IPS DF 6.9 (cell line): ENCODE results near the gene IER3.
"Not testable (repeated sequence)": the region's sequence is repeated elsewhere in the genome, so short reads cannot be mapped to it uniquely, and the experiment has no call there.

ENCODE experiments used
- DNase-seq: peaks from one replicate; pipeline ENCODE4 v3.0.0-alpha.2; 2013; ENCODE audit warnings: low read depth, low spot score
- H3K27ac ChIP-seq: one replicate; pipeline ENCODE4 v1.5.1; 2013; ENCODE audit warnings: low read length, control low read depth
- H3K27me3 ChIP-seq: 2 replicates; pipeline ENCODE4 v1.6.1; 2013; ENCODE audit warnings: mild to moderate bottlenecking, low read length; ENCODE audit not compliant: control insufficient read depth, insufficient read depth
- H3K36me3 ChIP-seq: 2 replicates; pipeline ENCODE4 v1.6.1; 2013; ENCODE audit warnings: low read length; ENCODE audit not compliant: control insufficient read depth, insufficient read depth
- H3K4me1 ChIP-seq: 2 replicates; pipeline ENCODE4 v1.6.1; 2013; ENCODE audit warnings: low read length; ENCODE audit not compliant: control insufficient read depth, insufficient read depth
- H3K4me3 ChIP-seq: 2 replicates; pipeline ENCODE4 v1.5.1; 2013; ENCODE audit warnings: mild to moderate bottlenecking, low read length
- H3K9me3 ChIP-seq: 2 replicates; pipeline ENCODE4 v1.6.1; 2013; ENCODE audit warnings: low read length, inconsistent platforms; ENCODE audit not compliant: control insufficient read depth, insufficient read depth
- WGBS: extraction: QIAGEN DNeasy Blood & Tissue Kit; methylation state at CpG from one replicate; pipeline ENCODE4 v1.1.7; 2013; ENCODE audit warnings: mixed read lengths, missing lambda C conversion rate; ENCODE audit not compliant: insufficient read length, insufficient coverage; 5-methylcytosine and 5-hydroxymethylcytosine counted together

The IER3 gene

DNA sequence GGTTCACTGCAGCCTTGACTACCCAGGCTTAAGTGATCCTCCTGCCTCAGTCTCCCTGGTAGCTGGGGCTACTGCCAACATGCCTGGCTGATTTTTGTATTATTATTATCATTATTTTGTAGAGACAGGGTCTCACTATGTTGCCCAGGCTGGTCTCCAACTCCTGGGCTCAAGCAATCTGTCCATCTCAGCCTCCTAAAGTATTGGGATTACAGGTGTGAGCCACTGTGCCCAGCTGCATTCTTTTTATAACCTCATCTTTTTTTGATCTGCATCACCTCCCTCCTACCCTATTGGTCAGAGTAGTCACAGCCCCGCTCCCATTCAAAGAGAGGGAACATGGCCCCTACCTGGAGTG, 23.6 kb upstream of the IER3 start:
- Histone ChIP-seq H3K36me3 (no peaks in the 10 kb centered on the region), H3K4me3 (no peak overlapping the region), H3K9me3 (no peaks in the 10 kb centered on the region), H3K27me3 (no peaks in the 10 kb centered on the region), H3K27ac (no peak overlapping the region), H3K4me1 (peaks cover 10% of the 10 kb centered on the region)
- DNase-seq, result no peak
- no CpG with 5 or more reads among the region's 1 CpG for WGBS

- no peak overlapping the region for H3K4me3 ChIP-seq
- no peaks in the 10 kb centered on the region for H3K9me3 ChIP-seq
- H3K36me3 ChIP-seq, result no peaks in the 10 kb centered on the region
- no CpG with 5 or more reads among the region's 9 CpGs for WGBS
- H3K27ac ChIP-seq, result no peak overlapping the region
- H3K4me1 ChIP-seq, result peaks cover 10% of the 10 kb centered on the region
- H3K27me3 ChIP-seq, result no peaks in the 10 kb centered on the region
- no peak for DNase-seq
These were observed 23.0 kb upstream of the IER3 start for GRCh38 chr6:30767158-30767943.

- H3K27ac ChIP-seq, result no peak overlapping the region
- WGBS, result 100% methylated on average over 2 of the region's 6 CpGs
- H3K4me3 ChIP-seq, result no peak overlapping the region
- DNase-seq, result no peak
- peaks cover 10% of the 10 kb centered on the region for H3K4me1 ChIP-seq
- H3K9me3 ChIP-seq, result no peaks in the 10 kb centered on the region
- no peaks in the 10 kb centered on the region for H3K36me3 ChIP-seq
- H3K27me3 ChIP-seq, result no peaks in the 10 kb centered on the region
These were observed 22.3 kb upstream of the IER3 start for GRCh38 chr6:30766461-30767157.

GRCh38 chr6:30765495-30765894, 21.1 kb upstream of the IER3 start:
- not testable (repeated sequence) for H3K27ac ChIP-seq, H3K9me3 ChIP-seq, H3K36me3 ChIP-seq, H3K4me3 ChIP-seq, DNase-seq, H3K27me3 ChIP-seq
- WGBS, result no CpG with 5 or more reads among the region's 1 CpG
- H3K4me1 ChIP-seq, result peaks cover 10% of the 10 kb centered on the region

DNA sequence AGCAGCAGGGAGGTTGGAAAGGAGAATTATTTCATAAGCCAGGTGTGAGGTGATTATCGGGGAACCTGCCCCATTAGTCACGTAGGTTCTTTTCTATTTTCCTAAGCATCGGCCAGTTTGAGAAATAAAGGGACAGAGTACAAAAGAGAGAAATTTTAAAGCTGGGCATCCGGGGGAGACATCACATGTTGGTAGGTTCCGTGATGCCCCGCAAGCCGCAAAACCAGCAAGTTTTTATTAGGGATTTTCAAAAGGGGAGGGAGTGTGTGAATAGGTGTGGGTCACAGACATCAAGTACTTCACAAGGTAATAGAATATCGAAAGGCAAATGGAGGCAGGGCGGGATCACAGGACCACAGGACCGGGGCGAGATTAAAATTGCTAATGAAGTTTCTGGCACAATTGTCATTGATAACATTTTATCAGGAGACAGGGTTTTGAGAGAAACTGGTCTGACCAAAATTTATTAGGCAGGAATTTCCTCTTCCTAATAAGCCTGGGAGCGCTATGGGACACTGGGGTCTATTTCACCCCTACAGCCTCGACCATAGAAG, 20.2 kb upstream of the IER3 start:
- H3K36me3 ChIP-seq, DNase-seq, H3K9me3 ChIP-seq, H3K27me3 ChIP-seq, H3K27ac ChIP-seq, H3K4me1 ChIP-seq, H3K4me3 ChIP-seq: not testable (repeated sequence)
- no CpG with 5 or more reads among the region's 13 CpGs for WGBS

- WGBS, result no CpG with 5 or more reads among the region's 8 CpGs
- no peak for DNase-seq
- no peaks in the 10 kb centered on the region for H3K9me3 ChIP-seq
- H3K4me3 ChIP-seq, result no peak overlapping the region
- H3K27me3 ChIP-seq, result no peaks in the 10 kb centered on the region
- H3K27ac ChIP-seq, result peak overlapping the region; percentile 1
- H3K36me3 ChIP-seq, result no peaks in the 10 kb centered on the region
- H3K4me1 ChIP-seq, result peaks cover 6% of the 10 kb centered on the region
These were observed 19.5 kb upstream of the IER3 start for GRCh38 chr6:30763618-30764489.

DNA sequence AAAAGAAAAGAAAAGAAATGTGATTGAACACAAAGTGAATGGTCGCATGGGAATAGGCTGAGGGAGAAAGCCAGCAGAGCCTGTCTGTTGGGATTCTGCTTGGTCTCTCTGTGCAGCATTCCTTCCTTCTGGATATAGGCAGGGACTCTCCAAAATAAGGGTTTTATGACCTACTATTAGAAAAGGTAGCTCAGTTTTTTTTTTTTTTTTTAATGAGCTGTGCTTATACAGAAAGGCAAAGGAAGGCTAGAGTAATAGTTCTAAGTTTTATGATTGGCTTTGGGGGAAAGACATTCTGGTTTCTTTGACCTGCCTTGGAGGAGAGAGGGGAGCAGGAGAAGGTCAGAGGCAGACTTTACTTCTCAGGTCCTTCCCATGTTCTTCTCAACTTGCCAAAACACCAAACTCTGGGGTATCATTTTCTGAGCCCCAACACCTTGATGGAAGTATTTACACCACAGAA, 18.8 kb upstream of the IER3 start:
- no peaks in the 10 kb centered on the region for H3K36me3 ChIP-seq
- no peaks in the 10 kb centered on the region for H3K9me3 ChIP-seq
- H3K27ac ChIP-seq, result no peak overlapping the region
- H3K27me3 ChIP-seq, result no peaks in the 10 kb centered on the region
- peaks cover 6% of the 10 kb centered on the region for H3K4me1 ChIP-seq
- no peak overlapping the region for H3K4me3 ChIP-seq
- DNase-seq, result no peak
- no CpG with 5 or more reads among the region's 1 CpG for WGBS

- Histone ChIP-seq H3K36me3 (no peaks in the 10 kb centered on the region), H3K4me1 (peaks cover 6% of the 10 kb centered on the region), H3K4me3 (no peak overlapping the region), H3K27ac (no peak overlapping the region), H3K9me3 (no peaks in the 10 kb centered on the region), H3K27me3 (no peaks in the 10 kb centered on the region)
- DNase-seq, result no peak
- WGBS, result no CpG with 5 or more reads among the region's 4 CpGs
These were observed 17.6 kb upstream of the IER3 start for GRCh38 chr6:30761791-30762429.

GRCh38 chr6:30760549-30760948, 16.2 kb upstream of the IER3 start:
- H3K4me3 ChIP-seq, result no peak overlapping the region
- H3K36me3 ChIP-seq, result no peaks in the 10 kb centered on the region
- WGBS, result no CpG with 5 or more reads among the region's 8 CpGs
- peaks cover 4% of the 10 kb centered on the region for H3K4me1 ChIP-seq
- H3K27me3 ChIP-seq, result no peaks in the 10 kb centered on the region
- H3K27ac ChIP-seq, result no peak overlapping the region
- no peaks in the 10 kb centered on the region for H3K9me3 ChIP-seq
- DNase-seq, result no peak
